GM10847 (cell line): ENCODE measurements around the gene MCC.

ENCODE experiments used
- POLR2A ChIP-seq: IDR thresholded peaks from 2 replicates; pipeline ENCODE4 v1.6.1; 2011; ENCODE audit not compliant: insufficient read length; ENCODE audit errors: extremely low read depth

The MCC gene

GRCh38 chr5:113039934-113040285 lies 448.3 kb downstream of the MCC start:
- no peak for TF ChIP-seq POLR2A

GRCh38 chr5:113039229-113039933 lies 448.9 kb downstream of the MCC start:
- TF ChIP-seq POLR2A, result no peak

DNA sequence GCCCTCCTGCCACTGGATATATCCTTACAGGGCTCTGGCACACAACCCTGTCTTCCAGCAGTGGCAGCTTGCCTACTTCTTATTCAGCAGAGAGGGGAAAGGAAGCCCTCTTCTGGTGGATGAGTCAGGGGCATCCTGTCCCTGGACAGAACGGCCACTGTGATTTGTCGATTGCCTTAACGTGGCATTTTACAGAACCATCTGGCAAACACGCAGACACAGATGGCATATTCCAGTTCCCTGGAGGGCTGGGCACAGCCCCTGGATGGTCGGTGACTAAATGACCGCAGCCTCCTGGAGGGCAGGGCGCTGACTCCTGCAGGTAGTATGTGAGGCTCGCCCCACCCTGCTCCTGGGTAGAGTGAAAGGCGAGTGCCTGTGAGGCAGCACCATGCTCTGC lies 449.5 kb downstream of the MCC start:
- no peak for TF ChIP-seq POLR2A

DNA sequence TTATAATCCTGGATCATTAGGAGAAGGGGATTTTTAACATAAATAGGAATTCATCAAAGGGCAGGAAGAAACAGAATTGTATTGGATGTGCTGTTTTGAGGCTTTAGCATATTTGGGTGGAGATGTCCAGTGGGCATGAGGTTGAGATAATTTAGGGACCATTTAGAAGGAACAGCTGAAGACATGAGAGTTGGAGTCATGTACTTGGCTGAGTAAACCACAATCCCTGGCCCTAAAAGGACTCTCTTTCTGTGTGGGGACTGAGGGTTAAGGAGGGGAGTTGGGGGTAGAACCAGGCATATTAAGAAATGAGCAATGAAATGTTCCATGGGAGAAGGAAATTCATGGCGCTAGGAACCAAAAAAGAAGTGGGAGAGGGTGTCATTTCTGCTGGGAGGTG lies 450.1 kb downstream of the MCC start:
- TF ChIP-seq POLR2A, result no peak

- no peak for TF ChIP-seq POLR2A
Observed at GRCh38 chr5:113036826-113037225, 451.4 kb downstream of the MCC start.

GRCh38 chr5:113036321-113036720 lies 451.9 kb downstream of the MCC start:
- TF ChIP-seq POLR2A, result no peak

DNA sequence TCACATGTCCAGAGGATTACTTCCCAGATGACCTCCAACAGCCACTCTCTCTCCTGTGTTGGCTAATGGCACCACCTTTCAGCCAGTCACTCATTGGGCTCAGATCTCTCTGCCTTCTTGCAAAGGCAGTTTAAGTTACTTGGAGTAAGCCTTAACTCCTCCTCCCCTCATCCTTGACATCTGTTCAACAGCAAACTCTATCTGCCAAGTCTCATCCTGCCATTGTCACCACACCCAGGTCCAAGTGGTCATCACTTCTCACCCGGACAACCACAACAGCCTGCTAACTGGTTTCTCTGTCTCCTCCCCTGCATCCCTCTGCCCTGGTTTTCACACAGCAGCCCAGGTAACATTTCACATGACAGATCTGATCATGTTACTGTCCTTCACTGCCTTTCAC lies 453.2 kb downstream of the MCC start:
- no peak for TF ChIP-seq POLR2A

GRCh38 chr5:113034182-113034773 lies 454.0 kb downstream of the MCC start:
- no peak for TF ChIP-seq POLR2A

DNA sequence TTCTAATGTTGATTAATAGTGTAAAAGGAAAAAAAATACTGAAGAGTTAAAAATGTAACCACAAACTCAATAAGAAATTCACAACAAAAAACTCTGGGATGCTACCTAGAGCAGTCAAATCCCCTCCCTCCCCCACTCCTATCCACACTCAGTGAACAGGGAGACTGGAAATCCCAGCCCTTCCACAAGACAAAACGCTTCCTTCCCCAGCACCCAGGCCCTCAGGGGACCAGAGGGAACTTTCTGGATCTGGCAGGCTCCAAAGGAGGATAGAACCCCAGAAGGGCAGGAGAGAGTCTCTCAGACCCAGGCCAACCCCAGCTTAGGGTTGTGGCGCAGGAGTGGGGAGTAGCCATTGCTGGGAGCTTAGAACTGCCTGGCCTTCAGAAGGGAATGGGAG lies 456.7 kb downstream of the MCC start:
- no peak for TF ChIP-seq POLR2A

GRCh38 chr5:113031104-113031503 lies 457.1 kb downstream of the MCC start:
- no peak for TF ChIP-seq POLR2A

- TF ChIP-seq POLR2A, result no peak
Observed at GRCh38 chr5:113029614-113030013, 458.6 kb downstream of the MCC start.

- no peak for TF ChIP-seq POLR2A
Observed at GRCh38 chr5:113027431-113027830, 460.8 kb downstream of the MCC start.

GRCh38 chr5:113027015-113027414 lies 461.2 kb downstream of the MCC start:
- TF ChIP-seq POLR2A, result no peak

DNA sequence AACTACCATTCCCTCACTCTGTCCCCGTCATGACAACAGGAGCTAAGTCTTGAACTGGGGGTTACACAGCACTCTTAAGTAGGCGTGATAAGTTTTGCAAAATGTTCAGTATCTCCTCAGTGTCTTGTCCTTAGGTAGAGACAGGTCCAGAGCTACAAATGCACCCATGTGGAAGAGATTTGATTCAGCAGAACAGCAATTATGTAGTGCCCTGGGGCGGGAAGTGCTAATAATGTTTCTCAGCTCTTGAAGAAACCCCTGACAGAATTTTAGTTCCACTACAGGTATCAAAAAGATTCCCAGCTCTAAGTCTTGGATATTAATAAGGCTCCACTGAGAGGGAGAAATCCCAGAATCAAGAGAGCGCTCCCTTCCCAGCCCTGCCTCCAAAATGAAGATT lies 462.0 kb downstream of the MCC start:
- no peak for TF ChIP-seq POLR2A

DNA sequence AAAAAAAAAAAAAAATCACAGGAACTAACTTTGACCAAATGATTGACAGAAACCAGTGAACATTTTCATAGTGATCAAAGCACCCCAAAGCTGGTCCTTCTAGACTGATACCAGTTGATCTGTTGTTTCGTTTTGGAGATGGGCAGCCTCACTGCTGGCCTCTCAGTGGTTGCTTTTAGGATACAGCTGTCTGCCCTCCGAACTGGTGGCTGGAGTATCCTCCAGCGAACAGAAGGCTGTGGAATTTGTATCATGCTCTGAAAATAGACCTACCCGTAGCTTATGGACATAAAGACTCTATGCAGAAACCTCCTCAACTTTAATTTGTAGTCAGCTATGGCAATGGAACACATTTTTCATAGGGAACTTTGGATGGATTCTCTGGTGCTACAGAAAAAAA lies 462.7 kb downstream of the MCC start:
- no peak for TF ChIP-seq POLR2A

DNA sequence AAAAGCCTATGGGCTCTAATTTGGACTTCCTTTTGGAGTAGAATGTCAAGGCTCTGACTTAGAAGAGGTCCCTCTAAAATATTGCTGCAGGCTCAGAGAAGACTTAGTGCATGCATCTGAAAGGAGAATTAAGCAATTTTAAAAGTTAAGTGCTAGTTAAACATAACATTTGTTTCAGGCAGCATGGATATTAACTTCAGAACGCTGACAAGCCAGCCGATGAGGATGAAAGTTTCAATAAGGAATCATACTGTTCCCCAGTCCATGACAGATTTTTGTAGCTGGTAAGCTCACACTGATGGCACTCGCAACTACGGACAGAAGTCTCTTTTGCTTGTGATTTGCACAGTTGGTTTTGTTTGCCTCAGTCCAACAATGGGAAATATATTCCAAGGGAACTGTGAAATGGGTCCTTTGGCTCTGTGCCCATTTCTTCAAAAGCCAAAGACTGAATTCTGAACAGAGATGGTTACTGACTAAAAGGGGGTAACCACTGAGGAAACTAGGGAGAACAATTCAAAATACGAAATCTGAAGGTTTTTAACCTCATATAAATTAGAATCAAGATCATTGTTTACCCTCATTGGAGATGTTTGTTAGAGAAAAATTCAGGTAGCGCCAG lies 464.1 kb downstream of the MCC start:
- TF ChIP-seq POLR2A, result no peak

GRCh38 chr5:113022661-113023060 lies 465.6 kb downstream of the MCC start:
- TF ChIP-seq POLR2A, result no peak

- no peak for TF ChIP-seq POLR2A
Observed at GRCh38 chr5:113020461-113021273, 467.6 kb downstream of the MCC start.
